Smooth muscle cell (in vitro differentiated cells): ENCODE data around the gene HAPLN3. TPM values are rescaled to one million over a fixed set of nuclear protein-coding genes. Genes with fewer than 3 reads are reported as not detected.

Experiments
- DNase-seq: peaks from one replicate; lab custom pipeline; 2025; ENCODE audit not compliant: unreplicated experiment; lab: John Stamatoyannopoulos, UW
- H2AFZ ChIP-seq: fragments of 200-600 bp; sonication (generic); 2 replicates; pipeline ENCODE4 v1.6.0; 2016; ENCODE audit warnings: antibody characterized with exemption, low read depth, mild to moderate bottlenecking
- H3F3A ChIP-seq: fragments of 200-600 bp; sonication (generic); 2 replicates; pipeline ENCODE4 v1.6.0; 2017; ENCODE audit warnings: antibody characterized with exemption, low read depth
- H3K27ac ChIP-seq: fragments of 200-600 bp; sonication (generic); 2 replicates; pipeline ENCODE4 v1.5.1; 2016; ENCODE audit warnings: low read depth, mild to moderate bottlenecking
- H3K27me3 ChIP-seq: fragments of 200-600 bp; sonication (generic); 2 replicates; pipeline ENCODE4 v1.6.1; 2016; ENCODE audit warnings: low read depth, mild to moderate bottlenecking
- H3K36me3 ChIP-seq: fragments of 200-600 bp; sonication (generic); 2 replicates; pipeline ENCODE4 v1.5.1; 2016; ENCODE audit warnings: low read depth
- H3K4me1 ChIP-seq: fragments of 200-600 bp; sonication (generic); 2 replicates; pipeline ENCODE4 v1.5.1; 2016; ENCODE audit warnings: low read depth
- H3K4me2 ChIP-seq: fragments of 200-600 bp; sonication (generic); 2 replicates; pipeline ENCODE4 v1.6.0; 2016; ENCODE audit warnings: mild to moderate bottlenecking
- H3K4me3 ChIP-seq: fragments of 200-600 bp; sonication (generic); 2 replicates; pipeline ENCODE4 v1.5.1; 2016; ENCODE audit warnings: mild to moderate bottlenecking
- H3K79me2 ChIP-seq: fragments of 200-600 bp; sonication (generic); 2 replicates; pipeline ENCODE4 v1.6.0; 2016; ENCODE audit warnings: low read depth, mild to moderate bottlenecking
- H3K9ac ChIP-seq: fragments of 200-600 bp; sonication (generic); 2 replicates; pipeline ENCODE4 v1.6.0; 2016; ENCODE audit warnings: low read depth
- H3K9me3 ChIP-seq: fragments of 200-600 bp; sonication (generic); replicated peaks from 2 replicates; pipeline ENCODE4 v1.5.1; 2016; ENCODE audit warnings: low read depth
- H4K20me1 ChIP-seq: fragments of 200-600 bp; sonication (generic); 2 replicates; pipeline ENCODE4 v1.6.0; 2016; ENCODE audit warnings: low read depth
- WGBS: methylation state at CpG from one replicate; pipeline ENCODE4 v1.1.7; 2016; ENCODE audit warnings: low lambda C conversion rate; 5-methylcytosine and 5-hydroxymethylcytosine counted together
- polyA plus RNA-seq: library from polyadenylated mRNA; unstranded; fragments of >200 nt; fragmentation: Nextera tagmentation; extraction: Ambion mirVana; gene quantifications from 2 replicates; pipeline ENCODE4 v1.2.1, GENCODE V29; 2016
- total RNA-seq: library from RNA; depleted of rRNA; stranded (reverse); fragments of >200 nt; gene quantifications from 2 replicates; pipeline ENCODE4 v1.2.3, GENCODE V29; 2014
- TF ChIP-seq, protein P1 (sequence below): fragments of 200-600 bp; sonication (generic); IDR thresholded peaks from 2 replicates; pipeline ENCODE4 v1.5.1; 2017; ENCODE audit warnings: borderline replicate concordance, mild to moderate bottlenecking, antibody characterized with exemption; ENCODE audit not compliant: insufficient read depth, poor library complexity, severe bottlenecking

The HAPLN3 gene
- total and polyA plus RNA-seq, 2 experiments from 2014 or later: 4.5 to 5.2 TPM

DNA sequence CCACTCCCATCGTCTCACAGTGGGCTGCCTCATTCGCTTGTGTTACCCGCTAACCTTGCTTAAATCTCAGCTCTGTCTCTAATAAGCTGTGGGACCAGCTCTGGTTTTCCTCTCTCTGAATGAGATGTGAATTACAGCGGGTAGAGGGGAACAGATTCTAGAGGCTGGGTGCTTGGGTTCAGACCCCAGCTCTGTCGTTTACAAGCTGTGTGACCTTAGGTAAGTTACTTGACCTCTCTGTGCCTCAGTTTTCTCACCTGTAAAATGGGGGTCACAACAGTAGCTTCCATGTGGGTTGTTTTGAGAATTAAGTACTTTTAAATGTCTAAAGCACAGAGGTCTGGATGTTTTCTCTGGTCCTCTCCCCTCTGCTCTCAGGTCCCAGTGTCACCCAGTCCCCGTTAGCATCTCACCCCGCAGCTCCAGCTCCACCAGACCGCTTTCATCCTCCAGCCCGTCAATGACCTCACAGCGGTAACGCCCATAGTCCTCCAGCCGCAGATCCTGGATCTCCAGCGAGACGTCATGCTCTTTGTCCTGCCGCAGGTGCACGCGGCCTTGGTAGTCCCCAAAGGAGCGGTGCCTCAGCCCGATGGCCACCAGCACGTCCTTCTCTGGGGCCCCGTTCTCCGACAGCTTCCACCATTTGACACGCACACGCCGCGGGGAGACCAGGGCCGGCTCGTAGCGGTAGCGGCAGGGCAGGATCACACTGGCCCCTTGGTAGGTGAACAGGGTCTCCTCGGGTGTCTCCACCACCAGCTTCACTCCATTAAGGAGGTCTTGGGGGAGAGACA lies 14.2 kb downstream of the HAPLN3 start:
- Histone ChIP-seq H3K9ac (no peak overlapping the region), H3K79me2 (no peaks in the 10 kb centered on the region), H3K4me2 (no peak overlapping the region), H3K4me3 (no peak overlapping the region), H3K27ac (no peak overlapping the region), H3F3A (no peaks in the 10 kb centered on the region), H2AFZ (no peak overlapping the region), H3K9me3 (no peaks in the 10 kb centered on the region), H4K20me1 (no peaks in the 10 kb centered on the region), H3K36me3 (no peaks in the 10 kb centered on the region), H3K4me1 (no peaks in the 10 kb centered on the region), H3K27me3 (no peaks in the 10 kb centered on the region)
- TF ChIP-seq, protein P1, sequence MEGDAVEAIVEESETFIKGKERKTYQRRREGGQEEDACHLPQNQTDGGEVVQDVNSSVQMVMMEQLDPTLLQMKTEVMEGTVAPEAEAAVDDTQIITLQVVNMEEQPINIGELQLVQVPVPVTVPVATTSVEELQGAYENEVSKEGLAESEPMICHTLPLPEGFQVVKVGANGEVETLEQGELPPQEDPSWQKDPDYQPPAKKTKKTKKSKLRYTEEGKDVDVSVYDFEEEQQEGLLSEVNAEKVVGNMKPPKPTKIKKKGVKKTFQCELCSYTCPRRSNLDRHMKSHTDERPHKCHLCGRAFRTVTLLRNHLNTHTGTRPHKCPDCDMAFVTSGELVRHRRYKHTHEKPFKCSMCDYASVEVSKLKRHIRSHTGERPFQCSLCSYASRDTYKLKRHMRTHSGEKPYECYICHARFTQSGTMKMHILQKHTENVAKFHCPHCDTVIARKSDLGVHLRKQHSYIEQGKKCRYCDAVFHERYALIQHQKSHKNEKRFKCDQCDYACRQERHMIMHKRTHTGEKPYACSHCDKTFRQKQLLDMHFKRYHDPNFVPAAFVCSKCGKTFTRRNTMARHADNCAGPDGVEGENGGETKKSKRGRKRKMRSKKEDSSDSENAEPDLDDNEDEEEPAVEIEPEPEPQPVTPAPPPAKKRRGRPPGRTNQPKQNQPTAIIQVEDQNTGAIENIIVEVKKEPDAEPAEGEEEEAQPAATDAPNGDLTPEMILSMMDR: no peak
- WGBS: 97% methylated on average over 31 of the region's 31 CpGs
- no peak for DNase-seq

DNA sequence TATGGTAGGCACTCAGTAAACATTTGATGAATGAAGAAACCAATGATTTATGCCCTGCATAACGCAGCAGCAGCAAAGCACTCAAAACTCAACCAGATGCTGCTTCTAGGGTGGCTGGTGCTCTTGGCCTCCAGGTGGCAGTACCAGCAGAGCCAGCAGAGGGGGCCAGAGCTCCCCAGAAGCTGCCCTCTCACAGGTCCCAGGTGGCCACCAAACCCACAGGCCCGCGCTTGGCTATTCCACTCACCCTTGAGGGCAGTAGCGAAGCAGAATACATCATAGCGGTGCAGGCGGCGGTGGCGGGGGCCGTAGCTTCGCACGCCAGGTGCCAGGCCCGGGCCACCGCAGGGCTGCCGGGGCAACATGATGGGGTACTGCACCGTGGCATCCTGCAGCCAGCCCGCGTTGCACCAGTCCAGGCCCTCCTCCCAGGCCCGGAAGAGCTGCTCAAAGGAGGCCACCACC lies 16.6 kb downstream of the HAPLN3 start:
- H3K79me2 ChIP-seq: no peaks in the 10 kb centered on the region
- H3F3A ChIP-seq: no peaks in the 10 kb centered on the region
- H3K9ac ChIP-seq: no peak overlapping the region
- no peaks in the 10 kb centered on the region for H3K36me3 ChIP-seq
- no peak overlapping the region for H3K4me2 ChIP-seq
- no peak overlapping the region for H2AFZ ChIP-seq
- no peak for DNase-seq
- no peaks in the 10 kb centered on the region for H3K27me3 ChIP-seq
- no peaks in the 10 kb centered on the region for H4K20me1 ChIP-seq
- H3K27ac ChIP-seq: no peak overlapping the region
- H3K4me3 ChIP-seq: no peak overlapping the region
- no peaks in the 10 kb centered on the region for H3K9me3 ChIP-seq
- TF ChIP-seq, protein P1: peak; percentile 65
- 66% methylated on average over 18 of the region's 18 CpGs for WGBS
- no peaks in the 10 kb centered on the region for H3K4me1 ChIP-seq

DNA sequence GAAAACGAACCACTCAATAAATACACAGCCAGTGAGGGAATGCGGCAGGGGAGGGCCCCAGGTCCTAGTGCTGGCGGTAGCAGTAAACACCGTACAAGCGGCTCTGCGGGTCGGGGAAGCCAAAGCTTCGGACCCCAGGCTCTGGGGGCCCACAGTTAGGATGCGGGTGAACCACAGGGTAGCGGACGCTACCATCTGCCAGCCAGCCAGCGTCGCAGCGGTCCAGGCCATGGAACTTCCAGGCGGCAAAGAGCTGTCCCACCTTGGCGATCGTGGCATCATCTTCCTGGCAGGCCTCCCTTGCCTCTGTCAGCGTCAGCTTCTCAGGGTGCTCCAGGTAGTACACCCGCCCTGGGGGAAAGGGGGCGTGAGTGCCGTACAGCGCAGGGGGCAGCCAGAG lies 17.4 kb downstream of the HAPLN3 start:
- Histone ChIP-seq H3K4me2 (no peak overlapping the region), H3K36me3 (no peaks in the 10 kb centered on the region), H2AFZ (no peak overlapping the region), H3K9me3 (no peaks in the 10 kb centered on the region), H3K4me1 (no peaks in the 10 kb centered on the region), H3K79me2 (no peaks in the 10 kb centered on the region), H4K20me1 (no peaks in the 10 kb centered on the region), H3K27me3 (no peaks in the 10 kb centered on the region), H3K27ac (no peak overlapping the region), H3K4me3 (no peak overlapping the region), H3F3A (no peaks in the 10 kb centered on the region), H3K9ac (no peak overlapping the region)
- TF ChIP-seq, protein P1: no peak
- DNase-seq: no peak
- WGBS: 96% methylated on average over 22 of the region's 22 CpGs

DNA sequence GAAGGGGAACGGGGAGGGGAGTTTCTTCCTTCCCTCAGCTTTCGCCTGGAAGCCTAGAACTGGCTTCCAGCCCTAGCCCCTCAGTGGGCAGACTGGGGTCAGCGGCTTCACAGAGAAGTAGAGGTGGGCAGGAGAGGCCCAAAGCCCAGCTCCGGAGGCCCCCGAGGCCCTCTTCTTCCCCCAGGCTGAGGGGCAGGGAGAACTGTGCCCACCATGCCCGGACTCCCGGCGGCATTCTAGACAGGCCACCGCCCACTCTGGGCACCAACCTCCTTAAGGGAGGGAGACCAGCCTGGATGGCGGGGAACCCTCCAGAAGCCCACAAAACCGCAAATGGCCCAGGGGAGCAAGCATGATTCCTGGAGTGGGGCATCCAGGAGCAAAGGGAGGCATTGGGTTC lies 17.9 kb downstream of the HAPLN3 start:
- Histone ChIP-seq H3K27me3 (no peaks in the 10 kb centered on the region), H3K79me2 (no peaks in the 10 kb centered on the region), H2AFZ (no peak overlapping the region), H3F3A (no peaks in the 10 kb centered on the region), H3K27ac (no peak overlapping the region), H3K4me3 (no peak overlapping the region), H3K4me2 (no peak overlapping the region), H3K36me3 (no peaks in the 10 kb centered on the region), H3K9me3 (no peaks in the 10 kb centered on the region), H3K9ac (no peak overlapping the region), H4K20me1 (no peaks in the 10 kb centered on the region), H3K4me1 (no peaks in the 10 kb centered on the region)
- WGBS: 96% methylated on average over 11 of the region's 11 CpGs
- TF ChIP-seq, protein P1: no peak
- no peak for DNase-seq
